Measurements from ENCODE around the gene CDH5.

Gene CDH5

GRCh38 chr16:66426112-66427035 is 59.9 kb downstream of the CDH5 start:
- FAIRE-seq (no peak), DNase-seq (ENCODE audit: insufficient read length) (no peak)
- TF ChIP-seq POLR2AphosphoS5 (IDR thresholded peaks at IDR 0.05; ENCODE audit: low read depth, low read length) (no peak), POLR2A (IDR thresholded peaks at IDR 0.05; ENCODE audit: low read depth, low read length) (no peak), TAF1 (IDR thresholded peaks at IDR 0.05; ENCODE audit: borderline replicate concordance, low read depth, low read length) (no peak)

- no peak for DNase-seq (ENCODE audit: insufficient read length)
Observed at GRCh38 chr16:66427036-66427860, 60.8 kb downstream of the CDH5 start, which contains the start of gene BEAN1. BEAN1 (plus strand) TSS chr16:66427295; CDS start chr16:66437677, 10,382 bp downstream.

GRCh38 chr16:66427871-66428681 is 61.6 kb downstream of the CDH5 start:
- TF ChIP-seq TAF1 (IDR thresholded peaks at IDR 0.05; ENCODE audit: borderline replicate concordance, low read depth, low read length) (no peak), POLR2AphosphoS5 (IDR thresholded peaks at IDR 0.05; ENCODE audit: low read depth, low read length) (no peak), POLR2A (IDR thresholded peaks at IDR 0.05; ENCODE audit: low read depth, low read length) (no peak)
- FAIRE-seq (no peak), DNase-seq (ENCODE audit: insufficient read length) (no peak)

More at GRCh38 chr16:66427036-66427860, 60.8 kb downstream of the CDH5 start, which contains the start of gene BEAN1:
- no peak for FAIRE-seq
- TF ChIP-seq POLR2AphosphoS5 (IDR thresholded peaks at IDR 0.05; ENCODE audit: low read depth, low read length) (no peak), POLR2A (IDR thresholded peaks at IDR 0.05; ENCODE audit: low read depth, low read length) (no peak), TAF1 (IDR thresholded peaks at IDR 0.05; ENCODE audit: borderline replicate concordance, low read depth, low read length) (no peak)

GRCh38 chr16:66428682-66429251 is 62.3 kb downstream of the CDH5 start:
- DNase-seq (ENCODE audit: insufficient read length) (no peak), FAIRE-seq (no peak)
- TF ChIP-seq TAF1 (IDR thresholded peaks at IDR 0.05; ENCODE audit: borderline replicate concordance, low read depth, low read length) (no peak), POLR2A (IDR thresholded peaks at IDR 0.05; ENCODE audit: low read depth, low read length) (no peak), POLR2AphosphoS5 (IDR thresholded peaks at IDR 0.05; ENCODE audit: low read depth, low read length) (no peak)

- TF ChIP-seq TAF1 (IDR thresholded peaks at IDR 0.05; ENCODE audit: borderline replicate concordance, low read depth, low read length) (no peak), POLR2AphosphoS5 (IDR thresholded peaks at IDR 0.05; ENCODE audit: low read depth, low read length) (no peak), POLR2A (IDR thresholded peaks at IDR 0.05; ENCODE audit: low read depth, low read length) (no peak)
- DNase-seq (ENCODE audit: insufficient read length) (no peak), FAIRE-seq (no peak)
Observed at GRCh38 chr16:66429290-66429962, 62.9 kb downstream of the CDH5 start.

GRCh38 chr16:66430214-66430613 is 63.7 kb downstream of the CDH5 start:
- TF ChIP-seq POLR2AphosphoS5 (IDR thresholded peaks at IDR 0.05; ENCODE audit: low read depth, low read length) (no peak), POLR2A (IDR thresholded peaks at IDR 0.05; ENCODE audit: low read depth, low read length) (no peak), TAF1 (IDR thresholded peaks at IDR 0.05; ENCODE audit: borderline replicate concordance, low read depth, low read length) (no peak)
- FAIRE-seq (no peak), DNase-seq (ENCODE audit: insufficient read length) (no peak)

DNA sequence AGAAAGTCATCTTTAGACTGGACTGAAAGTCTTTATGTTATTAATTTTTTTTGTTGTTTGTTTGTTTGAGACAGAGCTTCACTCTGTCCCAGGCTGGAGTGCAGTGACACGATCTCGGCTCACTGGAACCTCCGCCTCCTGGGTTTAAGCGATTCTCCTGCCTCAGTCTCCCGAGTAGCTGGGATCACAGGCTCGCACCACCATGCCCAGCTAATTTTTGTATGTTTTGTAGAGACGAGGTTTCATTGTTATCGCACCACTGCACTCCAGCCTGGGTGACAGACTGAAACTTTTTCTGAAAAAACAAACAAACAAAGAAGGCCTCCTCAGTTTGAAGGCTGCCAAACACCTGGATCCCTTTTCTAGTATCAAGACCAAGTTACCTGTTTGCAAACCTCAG is 65.3 kb downstream of the CDH5 start:
- no peak for TF ChIP-seq POLR2AphosphoS5 (IDR thresholded peaks at IDR 0.05; ENCODE audit: low read depth, low read length)
- DNase-seq (ENCODE audit: insufficient read length) (no peak), FAIRE-seq (no peak)

DNA sequence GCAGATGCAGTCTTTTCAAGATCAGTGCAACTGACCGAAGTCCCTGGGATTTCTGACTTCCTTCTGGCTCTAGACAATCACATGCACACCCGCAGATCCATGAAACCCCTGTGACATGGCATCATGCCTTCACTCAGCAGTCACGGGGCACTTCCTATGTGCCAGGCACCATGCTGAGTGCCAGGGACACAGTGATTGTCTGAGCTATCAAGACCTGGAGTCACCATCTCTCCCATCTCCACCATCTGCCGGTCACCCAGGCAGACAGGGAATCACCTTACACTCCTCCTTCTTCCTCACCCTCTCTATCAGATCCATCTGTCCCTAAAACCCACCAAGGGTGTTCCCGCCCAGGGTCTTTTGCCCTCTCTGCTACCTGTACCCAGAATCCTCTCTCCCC is 65.9 kb downstream of the CDH5 start:
- no peak for DNase-seq (ENCODE audit: insufficient read length)
- no peak for FAIRE-seq
- TF ChIP-seq TAF1 (IDR thresholded peaks at IDR 0.05; ENCODE audit: borderline replicate concordance, low read depth, low read length): no peak
- TF ChIP-seq POLR2A (IDR thresholded peaks at IDR 0.05; ENCODE audit: low read depth, low read length): no peak
- no peak for TF ChIP-seq POLR2AphosphoS5 (IDR thresholded peaks at IDR 0.05; ENCODE audit: low read depth, low read length)

DNA sequence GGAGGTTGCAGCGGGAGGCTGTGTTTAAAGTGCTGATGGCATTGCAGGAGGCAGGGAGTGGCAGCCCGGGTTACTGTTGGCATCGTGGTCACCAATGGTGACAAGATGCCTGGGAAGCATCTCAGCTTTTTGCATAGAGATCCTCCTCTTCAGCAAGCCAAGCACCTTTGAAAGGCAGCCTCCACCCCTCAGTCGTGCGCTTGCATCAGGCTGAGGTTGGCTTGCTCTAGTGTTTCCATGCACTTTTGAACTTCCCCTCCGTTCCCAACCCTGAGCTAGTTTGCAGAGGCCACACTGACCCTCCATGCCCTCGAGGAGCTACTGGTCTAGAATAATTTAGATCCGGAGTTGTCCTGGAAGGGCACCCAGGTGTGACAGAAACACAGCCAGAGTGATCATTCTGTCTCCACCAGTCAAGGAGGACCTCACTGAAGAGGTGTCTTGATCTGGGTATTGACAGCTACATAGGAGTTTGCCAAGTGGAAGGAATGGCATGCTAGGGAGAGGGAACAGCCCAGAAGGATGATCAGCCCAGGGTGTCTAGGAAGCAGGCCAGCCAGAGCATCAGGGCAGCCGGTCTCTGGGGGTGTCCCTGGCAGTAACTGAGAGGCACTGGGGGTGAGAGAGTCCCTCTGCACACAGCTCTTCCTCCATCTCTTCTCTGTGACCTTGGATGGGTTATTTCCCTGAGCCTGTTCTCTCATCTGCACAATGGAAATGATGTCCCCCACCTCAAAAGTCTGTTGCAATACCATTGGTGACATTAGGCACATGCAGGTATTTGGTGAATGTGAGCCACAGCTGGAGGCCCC is 68.3 kb downstream of the CDH5 start:
- FAIRE-seq: no peak
- no peak for DNase-seq (ENCODE audit: insufficient read length)
- TF ChIP-seq POLR2AphosphoS5 (IDR thresholded peaks at IDR 0.05; ENCODE audit: low read depth, low read length): no peak
- TF ChIP-seq POLR2A (IDR thresholded peaks at IDR 0.05; ENCODE audit: low read depth, low read length): no peak
- no peak for TF ChIP-seq TAF1 (IDR thresholded peaks at IDR 0.05; ENCODE audit: borderline replicate concordance, low read depth, low read length)
